Hindlimb muscle (tissue), 1 donor: ENCODE measurements around the gene REXO2. TPM values are rescaled to one million over a fixed set of nuclear protein-coding genes. Genes with fewer than 3 reads are reported as not detected.

Experiments
- DNase-seq: peaks from one replicate; pipeline ENCODE4 v3.0.0-alpha.2; 2013
- polyA plus RNA-seq: library from polyadenylated mRNA; unstranded; fragments of 120-200 nt; gene quantifications from one replicate; pipeline ENCODE4 v1.2.1, GENCODE V29; 2013; ENCODE audit not compliant: insufficient read length

REXO2 gene
- polyA plus RNA-seq, 1 donor: 45.1 TPM

DNA sequence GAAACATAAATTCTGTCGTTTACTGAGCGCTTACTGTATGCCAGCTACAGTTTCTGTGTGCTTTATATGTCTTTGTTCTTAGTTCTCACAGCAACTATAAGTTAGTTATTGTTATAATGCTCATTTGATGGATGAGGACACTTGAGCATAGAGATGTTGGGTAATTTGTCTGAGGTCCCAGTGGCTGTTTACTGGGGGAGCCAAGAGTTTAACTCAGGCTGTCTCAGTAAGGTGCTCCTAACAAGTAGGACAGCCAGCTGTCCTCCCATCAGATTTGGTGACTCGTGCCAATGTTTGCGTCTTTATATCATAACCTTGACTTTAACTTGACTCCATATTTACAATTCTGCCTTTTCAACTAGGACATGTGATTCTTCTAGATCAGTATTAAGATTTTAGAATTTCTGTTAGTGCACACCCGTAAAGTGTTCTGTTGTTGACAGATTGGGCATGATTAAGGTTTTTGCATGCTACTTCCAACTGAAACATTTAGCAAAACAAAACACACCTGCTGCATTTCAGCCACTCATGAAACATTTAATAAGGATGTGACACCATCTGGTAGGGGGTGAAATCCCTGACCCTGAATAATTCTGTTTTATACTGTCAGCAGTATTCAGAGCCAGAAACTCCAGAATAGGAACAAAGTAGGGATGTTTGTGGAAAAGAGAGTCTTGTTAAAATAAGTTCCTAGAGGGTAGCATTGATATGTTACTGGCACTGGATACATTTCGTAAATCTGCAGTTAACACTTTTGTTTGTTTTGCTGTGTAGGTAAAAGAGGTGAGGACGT lies 1.9 kb downstream of the REXO2 start:
- no peak for DNase-seq

DNA sequence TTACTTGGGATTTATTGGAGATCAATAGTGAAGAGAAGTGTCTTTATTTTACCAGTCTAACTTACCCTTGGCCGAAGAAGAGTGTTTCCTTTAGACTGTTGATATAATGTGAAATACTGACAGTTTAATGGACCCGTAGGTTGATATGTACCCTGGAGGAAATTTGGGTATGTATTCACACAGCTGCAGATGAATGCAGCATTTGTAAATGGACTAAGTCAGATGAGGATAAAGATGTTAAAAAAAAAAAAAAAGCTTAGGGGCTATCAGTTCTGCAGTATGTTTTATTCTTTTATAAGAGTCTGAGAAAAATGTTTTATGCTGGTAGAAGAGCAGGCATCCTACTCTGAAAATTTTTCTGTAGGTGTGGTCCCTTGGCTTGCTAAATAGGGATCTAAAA lies 2.7 kb downstream of the REXO2 start:
- DNase-seq: no peak

- no peak for DNase-seq
Measured at GRCh38 chr11:114442536-114442935, 3.3 kb downstream of the REXO2 start.

DNA sequence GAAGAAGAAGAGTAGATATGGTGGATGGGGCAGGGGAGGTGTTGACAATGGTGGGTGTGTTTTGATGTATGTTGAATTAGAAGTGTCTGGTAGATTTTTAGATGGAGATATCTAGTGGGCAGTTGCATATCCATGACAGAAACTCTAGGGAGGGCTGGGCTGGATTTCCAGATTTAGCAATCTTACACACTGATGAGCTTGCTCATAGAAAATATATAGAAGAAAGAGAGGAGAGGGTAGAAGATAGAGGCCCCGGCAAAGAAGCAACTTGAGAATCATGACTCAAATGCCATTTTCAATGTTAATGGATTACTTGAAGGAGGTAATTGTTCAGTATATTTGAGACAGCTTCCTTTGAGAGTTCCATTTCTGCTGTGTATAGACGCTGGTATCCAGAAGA lies 8.2 kb downstream of the REXO2 start:
- no peak for DNase-seq

DNA sequence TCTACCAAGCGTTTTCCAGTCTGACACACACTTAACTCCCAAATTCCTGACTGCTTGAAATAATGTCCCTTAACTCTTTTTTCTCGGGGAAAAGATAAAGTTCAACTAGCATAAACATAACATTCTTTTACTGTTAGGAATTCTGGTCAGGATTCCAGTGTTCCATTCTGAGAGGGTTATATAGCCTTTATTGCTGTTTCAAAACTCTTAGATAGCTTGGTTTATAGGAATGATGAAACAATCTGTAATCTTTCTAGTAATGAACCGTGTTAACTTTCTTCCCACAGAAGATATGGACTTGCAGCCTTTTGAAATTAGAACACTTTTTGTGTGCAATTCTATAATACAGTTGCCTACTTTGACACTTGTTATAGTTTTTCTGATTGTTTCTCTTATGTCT lies 8.6 kb downstream of the REXO2 start:
- no peak for DNase-seq

DNA sequence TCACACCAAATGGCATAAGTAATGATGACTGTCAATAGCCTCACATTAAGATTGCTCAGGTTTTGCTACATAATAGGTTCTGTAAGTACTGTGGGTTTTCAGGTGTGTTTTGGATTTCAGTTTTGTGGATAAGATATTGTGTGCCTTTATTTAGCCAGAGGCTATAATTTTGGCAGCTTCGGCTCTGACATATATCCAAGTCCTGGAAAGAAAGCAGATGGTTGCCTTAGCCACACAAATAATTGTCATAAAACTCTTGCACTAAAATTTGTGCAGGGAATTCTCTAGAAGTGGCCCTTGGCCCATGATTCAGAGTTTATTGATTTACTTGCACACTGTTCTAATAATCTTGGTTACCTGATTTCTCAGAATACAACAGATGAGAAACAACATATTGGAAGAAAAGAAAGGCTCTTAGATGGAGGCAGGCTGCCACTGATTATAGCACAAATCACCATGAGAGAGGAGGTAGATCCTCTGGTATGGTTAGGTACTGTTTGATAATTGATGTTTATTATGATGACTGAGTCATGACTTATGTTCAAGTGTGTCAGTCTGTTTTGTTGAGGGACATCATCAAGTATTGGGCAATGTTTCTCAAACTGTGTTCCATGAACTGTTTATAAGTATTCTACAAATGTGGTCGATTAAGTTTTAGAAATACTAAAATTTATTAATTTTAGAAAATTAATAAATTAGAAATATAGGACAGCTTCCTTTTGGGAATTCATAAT lies 9.6 kb downstream of the REXO2 start:
- DNase-seq: no peak

GRCh38 chr11:114449845-114450244 lies 10.6 kb downstream of the REXO2 start:
- DNase-seq: no peak

GRCh38 chr11:114452399-114452798 lies 13.1 kb downstream of the REXO2 start:
- DNase-seq: no peak

- DNase-seq: no peak
Measured at GRCh38 chr11:114463999-114464398, 24.7 kb downstream of the REXO2 start.

GRCh38 chr11:114466742-114467141 lies 27.5 kb downstream of the REXO2 start:
- no peak for DNase-seq

GRCh38 chr11:114472661-114473060 lies 33.4 kb downstream of the REXO2 start:
- no peak for DNase-seq

DNA sequence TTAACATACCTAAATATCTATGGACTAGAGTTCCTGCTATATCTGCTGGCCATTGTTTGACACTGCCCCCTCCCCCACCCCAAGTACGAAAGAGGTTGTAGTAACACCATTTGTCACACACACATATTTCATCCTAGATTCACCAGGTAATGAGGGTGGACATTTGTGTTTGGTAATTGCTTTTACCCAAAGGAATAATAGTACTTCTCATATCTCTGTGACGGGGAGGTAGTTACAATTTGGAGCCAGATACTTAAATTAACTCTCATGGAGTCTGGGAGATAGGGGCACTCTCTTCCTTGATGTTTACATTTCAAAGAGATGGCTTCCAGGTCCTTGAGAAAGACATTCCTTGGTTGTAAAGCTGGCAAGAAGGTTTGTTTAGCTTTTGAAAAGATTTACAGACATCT lies 38.7 kb downstream of the REXO2 start:
- no peak for DNase-seq

GRCh38 chr11:114478768-114479167 lies 39.5 kb downstream of the REXO2 start:
- no peak for DNase-seq

- no peak for DNase-seq
Measured at GRCh38 chr11:114479331-114479730, 40.1 kb downstream of the REXO2 start.

DNA sequence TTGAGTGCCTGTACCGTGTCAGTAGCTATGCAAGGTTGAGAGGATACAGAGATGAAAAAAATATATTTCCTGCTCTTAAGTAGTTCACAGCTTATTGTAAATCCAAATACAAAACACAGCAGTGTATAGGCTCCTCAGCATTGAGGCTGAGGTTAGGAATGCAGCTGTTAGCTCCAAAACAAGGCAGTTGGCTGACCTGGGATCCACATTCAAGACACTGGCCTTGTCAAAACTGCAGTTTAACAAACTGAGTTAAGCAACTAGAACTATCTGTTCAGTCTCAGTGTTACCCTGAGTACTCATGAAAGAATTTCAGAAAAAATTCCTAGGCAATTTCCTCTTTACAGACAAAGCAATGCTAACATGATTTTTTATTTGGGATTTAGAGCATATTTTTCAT lies 42.8 kb downstream of the REXO2 start:
- no peak for DNase-seq

DNA sequence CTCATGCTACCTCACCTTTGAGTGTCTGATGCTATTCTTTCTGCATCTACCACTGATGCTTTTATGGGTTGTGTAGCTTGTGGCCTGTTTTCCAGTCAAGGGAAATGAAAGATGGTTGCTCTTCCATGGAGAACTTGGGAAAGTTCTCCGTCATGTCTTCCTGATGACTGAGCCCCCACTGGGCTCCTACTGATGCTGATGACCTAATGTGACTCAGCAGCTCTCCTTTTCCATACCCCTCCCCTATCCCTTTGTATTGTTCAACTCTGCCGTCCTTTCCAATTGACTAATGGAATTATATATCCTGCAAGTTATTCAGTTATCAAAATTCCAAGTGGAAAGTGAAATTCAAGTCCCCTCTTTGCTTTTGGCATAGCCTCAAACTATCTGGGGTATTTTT lies 44.7 kb downstream of the REXO2 start:
- no peak for DNase-seq

GRCh38 chr11:114496915-114497314 lies 57.6 kb downstream of the REXO2 start:
- no peak for DNase-seq

DNA sequence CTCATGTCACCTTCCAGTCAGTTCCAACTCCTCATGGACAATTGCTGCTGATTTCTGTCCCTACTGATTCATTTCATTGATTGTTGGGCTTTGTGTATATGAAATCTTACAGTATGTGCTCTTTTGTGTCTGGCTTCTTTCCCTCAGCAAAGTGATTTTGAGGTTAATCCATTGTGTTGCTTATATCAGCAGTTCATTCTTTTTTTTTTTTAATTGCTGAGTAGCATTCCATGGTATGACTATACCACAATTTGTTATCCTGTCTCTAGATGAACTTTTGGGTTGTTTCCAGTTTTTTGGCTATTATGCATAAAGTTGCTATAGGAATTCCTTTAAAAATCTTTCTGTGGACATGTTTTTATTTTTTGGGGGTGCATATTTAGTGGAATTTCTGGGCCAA lies 60.5 kb downstream of the REXO2 start:
- DNase-seq: no peak

Other genes starting within 250 kb of the REXO2 start
- gene NNMT, start 143.1 kb upstream of the REXO2 start, polyA plus RNA-seq: 78.2 TPM
- 9.5 TPM for gene C11orf71, start 39.0 kb upstream of the REXO2 start, polyA plus RNA-seq
- gene RBM7, start 38.8 kb upstream of the REXO2 start, polyA plus RNA-seq: 20.9 TPM
- gene NXPE1, start 120.4 kb downstream of the REXO2 start, polyA plus RNA-seq: not detected
- gene NXPE4, start 156.3 kb downstream of the REXO2 start, polyA plus RNA-seq: not detected
- 0.10 TPM for gene NXPE2, start 239.1 kb downstream of the REXO2 start, polyA plus RNA-seq